ENCODE data around the gene XPO6.

XPO6 gene

DNA sequence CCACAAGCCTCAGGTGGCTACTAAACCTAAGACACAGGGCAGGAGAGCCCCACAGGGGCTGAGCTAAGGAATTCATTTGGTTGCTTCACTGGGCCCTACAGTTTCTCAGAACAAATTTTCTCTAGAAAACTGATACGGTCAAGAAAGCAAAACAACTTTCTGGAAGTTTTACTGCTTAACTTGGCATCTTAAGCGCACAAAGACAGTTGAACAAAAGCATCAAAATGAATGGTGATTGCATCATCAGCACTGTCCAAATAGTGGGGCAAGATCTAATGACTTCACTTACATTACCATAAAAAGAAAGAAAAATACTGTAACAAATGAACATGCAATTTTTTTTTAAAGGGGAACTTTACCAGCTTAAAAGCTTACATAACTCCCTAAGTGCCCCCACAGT is 47.6 kb downstream of the XPO6 start:
- DNase-seq (ENCODE audit: low read depth): peak; percentile 70
- TF ChIP-seq, protein P1, sequence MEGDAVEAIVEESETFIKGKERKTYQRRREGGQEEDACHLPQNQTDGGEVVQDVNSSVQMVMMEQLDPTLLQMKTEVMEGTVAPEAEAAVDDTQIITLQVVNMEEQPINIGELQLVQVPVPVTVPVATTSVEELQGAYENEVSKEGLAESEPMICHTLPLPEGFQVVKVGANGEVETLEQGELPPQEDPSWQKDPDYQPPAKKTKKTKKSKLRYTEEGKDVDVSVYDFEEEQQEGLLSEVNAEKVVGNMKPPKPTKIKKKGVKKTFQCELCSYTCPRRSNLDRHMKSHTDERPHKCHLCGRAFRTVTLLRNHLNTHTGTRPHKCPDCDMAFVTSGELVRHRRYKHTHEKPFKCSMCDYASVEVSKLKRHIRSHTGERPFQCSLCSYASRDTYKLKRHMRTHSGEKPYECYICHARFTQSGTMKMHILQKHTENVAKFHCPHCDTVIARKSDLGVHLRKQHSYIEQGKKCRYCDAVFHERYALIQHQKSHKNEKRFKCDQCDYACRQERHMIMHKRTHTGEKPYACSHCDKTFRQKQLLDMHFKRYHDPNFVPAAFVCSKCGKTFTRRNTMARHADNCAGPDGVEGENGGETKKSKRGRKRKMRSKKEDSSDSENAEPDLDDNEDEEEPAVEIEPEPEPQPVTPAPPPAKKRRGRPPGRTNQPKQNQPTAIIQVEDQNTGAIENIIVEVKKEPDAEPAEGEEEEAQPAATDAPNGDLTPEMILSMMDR (conservative IDR thresholded peaks at IDR 0.05; ENCODE audit: control insufficient read depth, insufficient read depth, low read depth, low read length): no peak
- no peak overlapping the region for H3K4me3 ChIP-seq (ENCODE audit: control insufficient read depth, low read depth, low read length)

- H3K4me3 ChIP-seq (ENCODE audit: control insufficient read depth, low read depth, low read length): no peak overlapping the region
- no peak for DNase-seq (ENCODE audit: low read depth)
- TF ChIP-seq, protein P1 (conservative IDR thresholded peaks at IDR 0.05; ENCODE audit: control insufficient read depth, insufficient read depth, low read depth, low read length): no peak
Measured at GRCh38 chr16:28163699-28164098, 48.1 kb downstream of the XPO6 start.

GRCh38 chr16:28162326-28162877 is 49.4 kb downstream of the XPO6 start:
- no peak for DNase-seq (ENCODE audit: low read depth)
- TF ChIP-seq, protein P1 (conservative IDR thresholded peaks at IDR 0.05; ENCODE audit: control insufficient read depth, insufficient read depth, low read depth, low read length): no peak
- no peak overlapping the region for H3K4me3 ChIP-seq (ENCODE audit: control insufficient read depth, low read depth, low read length)

- H3K4me3 ChIP-seq (ENCODE audit: control insufficient read depth, low read depth, low read length): no peak overlapping the region
- TF ChIP-seq, protein P1 (conservative IDR thresholded peaks at IDR 0.05; ENCODE audit: control insufficient read depth, insufficient read depth, low read depth, low read length): no peak
- no peak for DNase-seq (ENCODE audit: low read depth)
Measured at GRCh38 chr16:28161626-28162025, 50.1 kb downstream of the XPO6 start.

DNA sequence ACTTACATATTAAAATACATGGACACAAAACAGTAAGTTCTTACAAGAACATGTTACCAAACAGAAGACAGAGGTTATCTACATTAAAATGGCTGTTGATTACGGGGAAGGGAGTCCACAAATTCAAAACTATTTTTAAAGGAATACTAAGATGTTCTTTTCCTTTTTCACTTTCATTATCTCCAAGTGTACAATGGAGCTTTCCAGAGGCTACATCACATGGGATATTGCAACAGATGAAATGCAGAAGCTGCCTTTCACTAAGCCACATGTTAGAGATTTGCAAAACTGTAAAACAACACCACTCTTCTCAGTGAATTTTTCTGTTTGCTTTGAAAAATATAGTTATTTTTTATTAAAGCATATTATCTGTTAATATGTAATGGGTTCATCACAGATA is 53.6 kb downstream of the XPO6 start:
- no peak overlapping the region for H3K4me3 ChIP-seq (ENCODE audit: control insufficient read depth, low read depth, low read length)

GRCh38 chr16:28156056-28156680 is 55.6 kb downstream of the XPO6 start:
- H3K4me3 ChIP-seq (ENCODE audit: control insufficient read depth, low read depth, low read length): no peak overlapping the region
- DNase-seq (ENCODE audit: low read depth): no peak
- TF ChIP-seq, protein P1 (conservative IDR thresholded peaks at IDR 0.05; ENCODE audit: control insufficient read depth, insufficient read depth, low read depth, low read length): no peak

More for the DNA sequence above, 53.6 kb downstream of the XPO6 start:
- DNase-seq (ENCODE audit: low read depth): peak; percentile 63
- TF ChIP-seq, protein P1 (conservative IDR thresholded peaks at IDR 0.05; ENCODE audit: control insufficient read depth, insufficient read depth, low read depth, low read length): no peak
